ENCODE results near the gene HTR3D. TPM values are rescaled to one million over a fixed set of nuclear protein-coding genes. Genes with fewer than 3 reads are reported as not detected.

The HTR3D gene
- total RNA-seq, 1 experiment from 2014 or later: not detected

DNA sequence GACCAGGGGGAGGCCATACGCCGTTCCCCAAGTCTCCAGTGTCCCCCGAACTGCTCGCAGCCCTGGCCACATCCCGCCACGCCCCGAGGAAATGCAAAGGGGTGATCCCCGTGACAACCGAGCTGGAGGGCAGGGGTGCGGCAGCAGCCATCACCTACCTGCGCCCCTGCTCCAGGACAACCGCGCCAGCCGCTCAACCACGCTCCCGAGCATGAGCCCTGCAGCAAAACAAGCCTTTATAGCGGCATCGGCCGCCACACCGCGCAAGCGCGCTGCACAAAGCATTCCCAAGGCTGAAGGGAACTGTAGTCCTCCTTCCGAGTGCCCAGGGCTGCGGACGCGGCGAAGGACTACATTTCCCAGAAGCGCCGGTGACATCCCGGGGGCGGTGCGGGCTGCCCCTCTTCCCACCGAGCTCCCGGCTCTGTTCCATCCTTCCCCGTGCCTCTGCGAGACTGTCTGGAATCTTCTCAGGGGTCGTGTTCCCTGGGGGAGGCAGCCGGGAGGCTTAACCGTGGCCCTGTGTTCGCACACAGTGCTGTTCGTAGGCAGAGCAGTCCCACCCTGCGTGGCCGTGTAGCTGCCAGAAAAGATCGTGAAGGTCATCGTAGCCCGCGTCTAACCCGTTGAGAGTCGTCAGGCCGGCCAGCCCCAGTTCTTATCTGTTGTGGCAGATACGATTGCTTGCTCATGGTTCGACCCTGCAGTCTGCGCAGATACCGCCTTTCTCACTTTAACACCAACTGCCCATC, 13.7 kb upstream of the HTR3D start, which contains the start of gene ABCC5:
Gene ABCC5 (minus strand): TSS at position 213 of the 752 bp plus-strand sequence. CDS start 3,492 bp downstream, outside the sequence.
- Mint-ChIP-seq H3K9me3 (no peaks in the 10 kb centered on the region), H3K4me1 (peaks cover 22% of the 10 kb centered on the region), H3K36me3 (peaks cover 9% of the 10 kb centered on the region), H3K4me3 (peak within 1 kb of the TSS; percentile 99), H3K27me3 (ENCODE audit: low read depth) (no peaks in the 10 kb centered on the region), H3K27ac (peak within 1 kb of the TSS; percentile 96)
- DNase-seq (ENCODE audit: low spot score): peak; percentile 94
- POLR2A ChIA-PET: interaction anchor here (0.6 to 0.7 kb wide), 3 partner anchors 10 to 159 kb away, joined by 3 read pairs; no protein-coding TSS in a partner anchor
- CTCF ChIA-PET: interaction anchor here (0.5 to 4.1 kb wide), 15 partner anchors 11 to 1044 kb away, joined by 3 to 37 read pairs (median 4); partner anchors contain the start of genes CAMK2N2, EEF1AKMT4, EIF2B5 and PARL
- ATAC-seq: peak; percentile 98
- TF ChIP-seq CREM (CRISPR knock-in tag; IDR thresholded peaks at IDR 0.05): 0 out of 2 replicates have a peak, but pooled peaks have one; percentile 38
- TF ChIP-seq KAT7 (CRISPR knock-in tag; IDR thresholded peaks at IDR 0.05; ENCODE audit: borderline replicate concordance): peak; percentile 77; the same call in 1 of the 2 replicates
- TF ChIP-seq NFE2L1 (CRISPR knock-in tag; IDR thresholded peaks at IDR 0.05): 0 out of 2 replicates have a peak, but pooled peaks have one; percentile 37
- TF ChIP-seq, protein P1, sequence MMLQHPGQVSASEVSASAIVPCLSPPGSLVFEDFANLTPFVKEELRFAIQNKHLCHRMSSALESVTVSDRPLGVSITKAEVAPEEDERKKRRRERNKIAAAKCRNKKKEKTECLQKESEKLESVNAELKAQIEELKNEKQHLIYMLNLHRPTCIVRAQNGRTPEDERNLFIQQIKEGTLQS (CRISPR knock-in tag; conservative IDR thresholded peaks at IDR 0.05): no peak
- TF ChIP-seq, protein P2, sequence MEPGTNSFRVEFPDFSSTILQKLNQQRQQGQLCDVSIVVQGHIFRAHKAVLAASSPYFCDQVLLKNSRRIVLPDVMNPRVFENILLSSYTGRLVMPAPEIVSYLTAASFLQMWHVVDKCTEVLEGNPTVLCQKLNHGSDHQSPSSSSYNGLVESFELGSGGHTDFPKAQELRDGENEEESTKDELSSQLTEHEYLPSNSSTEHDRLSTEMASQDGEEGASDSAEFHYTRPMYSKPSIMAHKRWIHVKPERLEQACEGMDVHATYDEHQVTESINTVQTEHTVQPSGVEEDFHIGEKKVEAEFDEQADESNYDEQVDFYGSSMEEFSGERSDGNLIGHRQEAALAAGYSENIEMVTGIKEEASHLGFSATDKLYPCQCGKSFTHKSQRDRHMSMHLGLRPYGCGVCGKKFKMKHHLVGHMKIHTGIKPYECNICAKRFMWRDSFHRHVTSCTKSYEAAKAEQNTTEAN (CRISPR knock-in tag; IDR thresholded peaks at IDR 0.05): no peak
- no peak for TF ChIP-seq ZNF317 (CRISPR knock-in tag; IDR thresholded peaks at IDR 0.05; ENCODE audit: borderline replicate concordance, low read depth)
- TF ChIP-seq TEAD1 (CRISPR knock-in tag; IDR thresholded peaks at IDR 0.05): 0 out of 2 replicates have a peak, but pooled peaks have one; percentile 60
- TF ChIP-seq ZNF232 (CRISPR knock-in tag; IDR thresholded peaks at IDR 0.05): no peak
- peak; percentile 47; the same call in 1 of the 2 replicates for TF ChIP-seq SMAD3 (CRISPR knock-in tag; IDR thresholded peaks at IDR 0.05; ENCODE audit: borderline replicate concordance)
- TF ChIP-seq, protein P3, sequence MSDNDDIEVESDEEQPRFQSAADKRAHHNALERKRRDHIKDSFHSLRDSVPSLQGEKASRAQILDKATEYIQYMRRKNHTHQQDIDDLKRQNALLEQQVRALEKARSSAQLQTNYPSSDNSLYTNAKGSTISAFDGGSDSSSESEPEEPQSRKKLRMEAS (CRISPR knock-in tag; IDR thresholded peaks at IDR 0.05): peak; percentile 65
- TF ChIP-seq, protein P4, sequence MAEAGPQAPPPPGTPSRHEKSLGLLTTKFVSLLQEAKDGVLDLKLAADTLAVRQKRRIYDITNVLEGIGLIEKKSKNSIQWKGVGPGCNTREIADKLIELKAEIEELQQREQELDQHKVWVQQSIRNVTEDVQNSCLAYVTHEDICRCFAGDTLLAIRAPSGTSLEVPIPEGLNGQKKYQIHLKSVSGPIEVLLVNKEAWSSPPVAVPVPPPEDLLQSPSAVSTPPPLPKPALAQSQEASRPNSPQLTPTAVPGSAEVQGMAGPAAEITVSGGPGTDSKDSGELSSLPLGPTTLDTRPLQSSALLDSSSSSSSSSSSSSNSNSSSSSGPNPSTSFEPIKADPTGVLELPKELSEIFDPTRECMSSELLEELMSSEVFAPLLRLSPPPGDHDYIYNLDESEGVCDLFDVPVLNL (CRISPR knock-in tag; IDR thresholded peaks at IDR 0.05; ENCODE audit: borderline replicate concordance, low read depth): no peak
- TF ChIP-seq, protein P5, sequence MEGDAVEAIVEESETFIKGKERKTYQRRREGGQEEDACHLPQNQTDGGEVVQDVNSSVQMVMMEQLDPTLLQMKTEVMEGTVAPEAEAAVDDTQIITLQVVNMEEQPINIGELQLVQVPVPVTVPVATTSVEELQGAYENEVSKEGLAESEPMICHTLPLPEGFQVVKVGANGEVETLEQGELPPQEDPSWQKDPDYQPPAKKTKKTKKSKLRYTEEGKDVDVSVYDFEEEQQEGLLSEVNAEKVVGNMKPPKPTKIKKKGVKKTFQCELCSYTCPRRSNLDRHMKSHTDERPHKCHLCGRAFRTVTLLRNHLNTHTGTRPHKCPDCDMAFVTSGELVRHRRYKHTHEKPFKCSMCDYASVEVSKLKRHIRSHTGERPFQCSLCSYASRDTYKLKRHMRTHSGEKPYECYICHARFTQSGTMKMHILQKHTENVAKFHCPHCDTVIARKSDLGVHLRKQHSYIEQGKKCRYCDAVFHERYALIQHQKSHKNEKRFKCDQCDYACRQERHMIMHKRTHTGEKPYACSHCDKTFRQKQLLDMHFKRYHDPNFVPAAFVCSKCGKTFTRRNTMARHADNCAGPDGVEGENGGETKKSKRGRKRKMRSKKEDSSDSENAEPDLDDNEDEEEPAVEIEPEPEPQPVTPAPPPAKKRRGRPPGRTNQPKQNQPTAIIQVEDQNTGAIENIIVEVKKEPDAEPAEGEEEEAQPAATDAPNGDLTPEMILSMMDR (IDR thresholded peaks at IDR 0.05): peak; percentile 14
- TF ChIP-seq SP1 (CRISPR knock-in tag; conservative IDR thresholded peaks at IDR 0.05): peak; percentile 42
- no peak for TF ChIP-seq HMGA2 (CRISPR knock-in tag; IDR thresholded peaks at IDR 0.05)
- TF ChIP-seq, protein P6, sequence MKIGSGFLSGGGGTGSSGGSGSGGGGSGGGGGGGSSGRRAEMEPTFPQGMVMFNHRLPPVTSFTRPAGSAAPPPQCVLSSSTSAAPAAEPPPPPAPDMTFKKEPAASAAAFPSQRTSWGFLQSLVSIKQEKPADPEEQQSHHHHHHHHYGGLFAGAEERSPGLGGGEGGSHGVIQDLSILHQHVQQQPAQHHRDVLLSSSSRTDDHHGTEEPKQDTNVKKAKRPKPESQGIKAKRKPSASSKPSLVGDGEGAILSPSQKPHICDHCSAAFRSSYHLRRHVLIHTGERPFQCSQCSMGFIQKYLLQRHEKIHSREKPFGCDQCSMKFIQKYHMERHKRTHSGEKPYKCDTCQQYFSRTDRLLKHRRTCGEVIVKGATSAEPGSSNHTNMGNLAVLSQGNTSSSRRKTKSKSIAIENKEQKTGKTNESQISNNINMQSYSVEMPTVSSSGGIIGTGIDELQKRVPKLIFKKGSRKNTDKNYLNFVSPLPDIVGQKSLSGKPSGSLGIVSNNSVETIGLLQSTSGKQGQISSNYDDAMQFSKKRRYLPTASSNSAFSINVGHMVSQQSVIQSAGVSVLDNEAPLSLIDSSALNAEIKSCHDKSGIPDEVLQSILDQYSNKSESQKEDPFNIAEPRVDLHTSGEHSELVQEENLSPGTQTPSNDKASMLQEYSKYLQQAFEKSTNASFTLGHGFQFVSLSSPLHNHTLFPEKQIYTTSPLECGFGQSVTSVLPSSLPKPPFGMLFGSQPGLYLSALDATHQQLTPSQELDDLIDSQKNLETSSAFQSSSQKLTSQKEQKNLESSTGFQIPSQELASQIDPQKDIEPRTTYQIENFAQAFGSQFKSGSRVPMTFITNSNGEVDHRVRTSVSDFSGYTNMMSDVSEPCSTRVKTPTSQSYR (CRISPR knock-in tag; IDR thresholded peaks at IDR 0.05): no peak
- no peak for TF ChIP-seq ATF1 (CRISPR knock-in tag; IDR thresholded peaks at IDR 0.05)
- peak; percentile 63 for TF ChIP-seq FOXK1 (CRISPR knock-in tag; IDR thresholded peaks at IDR 0.05)
- no peak for TF ChIP-seq ZNF138 (CRISPR knock-in tag; conservative IDR thresholded peaks at IDR 0.05)
- peak; percentile 47; the same call in 1 of the 2 replicates for TF ChIP-seq MYBL2 (CRISPR knock-in tag; IDR thresholded peaks at IDR 0.05)
- TF ChIP-seq, protein P7, sequence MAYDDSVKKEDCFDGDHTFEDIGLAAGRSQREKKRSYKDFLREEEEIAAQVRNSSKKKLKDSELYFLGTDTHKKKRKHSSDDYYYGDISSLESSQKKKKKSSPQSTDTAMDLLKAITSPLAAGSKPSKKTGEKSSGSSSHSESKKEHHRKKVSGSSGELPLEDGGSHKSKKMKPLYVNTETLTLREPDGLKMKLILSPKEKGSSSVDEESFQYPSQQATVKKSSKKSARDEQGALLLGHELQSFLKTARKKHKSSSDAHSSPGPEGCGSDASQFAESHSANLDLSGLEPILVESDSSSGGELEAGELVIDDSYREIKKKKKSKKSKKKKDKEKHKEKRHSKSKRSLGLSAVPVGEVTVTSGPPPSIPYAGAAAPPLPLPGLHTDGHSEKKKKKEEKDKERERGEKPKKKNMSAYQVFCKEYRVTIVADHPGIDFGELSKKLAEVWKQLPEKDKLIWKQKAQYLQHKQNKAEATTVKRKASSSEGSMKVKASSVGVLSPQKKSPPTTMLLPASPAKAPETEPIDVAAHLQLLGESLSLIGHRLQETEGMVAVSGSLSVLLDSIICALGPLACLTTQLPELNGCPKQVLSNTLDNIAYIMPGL (CRISPR knock-in tag; IDR thresholded peaks at IDR 0.05): peak; percentile 87
- TF ChIP-seq ETV6 (CRISPR knock-in tag; IDR thresholded peaks at IDR 0.05): peak; percentile 38; the same call in 1 of the 2 replicates
- TF ChIP-seq, protein P8, sequence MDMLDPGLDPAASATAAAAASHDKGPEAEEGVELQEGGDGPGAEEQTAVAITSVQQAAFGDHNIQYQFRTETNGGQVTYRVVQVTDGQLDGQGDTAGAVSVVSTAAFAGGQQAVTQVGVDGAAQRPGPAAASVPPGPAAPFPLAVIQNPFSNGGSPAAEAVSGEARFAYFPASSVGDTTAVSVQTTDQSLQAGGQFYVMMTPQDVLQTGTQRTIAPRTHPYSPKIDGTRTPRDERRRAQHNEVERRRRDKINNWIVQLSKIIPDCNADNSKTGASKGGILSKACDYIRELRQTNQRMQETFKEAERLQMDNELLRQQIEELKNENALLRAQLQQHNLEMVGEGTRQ (CRISPR knock-in tag; IDR thresholded peaks at IDR 0.05): no peak
- TF ChIP-seq, protein P9, sequence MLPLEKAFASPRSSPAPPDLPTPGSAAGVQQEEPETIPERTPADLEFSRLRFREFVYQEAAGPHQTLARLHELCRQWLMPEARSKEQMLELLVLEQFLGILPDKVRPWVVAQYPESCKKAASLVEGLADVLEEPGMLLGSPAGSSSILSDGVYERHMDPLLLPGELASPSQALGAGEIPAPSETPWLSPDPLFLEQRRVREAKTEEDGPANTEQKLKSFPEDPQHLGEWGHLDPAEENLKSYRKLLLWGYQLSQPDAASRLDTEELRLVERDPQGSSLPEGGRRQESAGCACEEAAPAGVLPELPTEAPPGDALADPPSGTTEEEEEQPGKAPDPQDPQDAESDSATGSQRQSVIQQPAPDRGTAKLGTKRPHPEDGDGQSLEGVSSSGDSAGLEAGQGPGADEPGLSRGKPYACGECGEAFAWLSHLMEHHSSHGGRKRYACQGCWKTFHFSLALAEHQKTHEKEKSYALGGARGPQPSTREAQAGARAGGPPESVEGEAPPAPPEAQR (CRISPR knock-in tag; IDR thresholded peaks at IDR 0.05): no peak

All from WTC11 (cell line).